ENCODE results near the gene SLC66A2.

DNA sequence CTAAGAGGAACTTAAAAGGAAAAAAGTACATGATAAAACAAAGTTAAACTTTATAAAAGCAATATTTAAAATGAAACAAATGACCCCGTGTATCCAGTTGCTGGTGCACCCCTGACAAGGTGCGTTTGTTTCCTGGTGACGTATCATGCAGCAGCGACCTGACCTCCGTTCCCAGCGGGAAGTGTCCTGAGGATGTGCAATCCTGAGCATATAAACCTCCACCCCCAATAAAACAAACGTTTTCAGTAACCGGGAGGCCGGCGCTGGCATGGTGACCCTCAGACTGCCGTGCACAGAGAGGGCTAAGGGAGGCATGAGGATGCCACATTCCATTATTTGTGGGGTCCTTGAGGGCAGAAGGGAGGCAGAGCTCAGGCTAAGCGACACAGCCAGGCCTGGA lies 14.8 kb downstream of the SLC66A2 start:
- TF ChIP-seq, protein P1, sequence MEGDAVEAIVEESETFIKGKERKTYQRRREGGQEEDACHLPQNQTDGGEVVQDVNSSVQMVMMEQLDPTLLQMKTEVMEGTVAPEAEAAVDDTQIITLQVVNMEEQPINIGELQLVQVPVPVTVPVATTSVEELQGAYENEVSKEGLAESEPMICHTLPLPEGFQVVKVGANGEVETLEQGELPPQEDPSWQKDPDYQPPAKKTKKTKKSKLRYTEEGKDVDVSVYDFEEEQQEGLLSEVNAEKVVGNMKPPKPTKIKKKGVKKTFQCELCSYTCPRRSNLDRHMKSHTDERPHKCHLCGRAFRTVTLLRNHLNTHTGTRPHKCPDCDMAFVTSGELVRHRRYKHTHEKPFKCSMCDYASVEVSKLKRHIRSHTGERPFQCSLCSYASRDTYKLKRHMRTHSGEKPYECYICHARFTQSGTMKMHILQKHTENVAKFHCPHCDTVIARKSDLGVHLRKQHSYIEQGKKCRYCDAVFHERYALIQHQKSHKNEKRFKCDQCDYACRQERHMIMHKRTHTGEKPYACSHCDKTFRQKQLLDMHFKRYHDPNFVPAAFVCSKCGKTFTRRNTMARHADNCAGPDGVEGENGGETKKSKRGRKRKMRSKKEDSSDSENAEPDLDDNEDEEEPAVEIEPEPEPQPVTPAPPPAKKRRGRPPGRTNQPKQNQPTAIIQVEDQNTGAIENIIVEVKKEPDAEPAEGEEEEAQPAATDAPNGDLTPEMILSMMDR (IDR thresholded peaks at IDR 0.05; ENCODE audit: low read length): no peak
- TF ChIP-seq EZH2 (IDR thresholded peaks at IDR 0.05; ENCODE audit: borderline replicate concordance, low read length): no peak
